Colonic mucosa (tissue), 4 donors: Measurements from ENCODE around the gene HDAC2. TPM values are rescaled to one million over a fixed set of nuclear protein-coding genes. Genes with fewer than 3 reads are reported as not detected.

Experiments
- DNase-seq: peaks from one replicate; pipeline ENCODE4 v3.0.0-alpha.2; 2020
- H3K27ac ChIP-seq: fragments of 200-600 bp; one replicate; pipeline ENCODE4 v1.8.0; 2021
- H3K27me3 ChIP-seq: fragments of 200-600 bp; one replicate; pipeline ENCODE4 v1.8.0; 2021
- H3K36me3 ChIP-seq: fragments of 200-600 bp; one replicate; pipeline ENCODE4 v1.8.0; 2021
- H3K4me1 ChIP-seq: fragments of 200-600 bp; one replicate; pipeline ENCODE4 v1.8.0; 2021; ENCODE audit warnings: mild to moderate bottlenecking
- H3K4me3 ChIP-seq: fragments of 200-600 bp; one replicate; pipeline ENCODE4 v1.8.0; 2021
- H3K9ac ChIP-seq, 2 donors: one replicate each; pipeline ENCODE4 v1.7.0; 2013; ENCODE audit warnings: control low read depth in 2 of 2, low read depth in 2 of 2, low read length in 2 of 2
- H3K9me3 ChIP-seq: fragments of 200-600 bp; one replicate; pipeline ENCODE4 v1.8.0; 2021
- CTCF ChIP-seq: fragments of 200-600 bp; IDR thresholded peaks from one replicate; pipeline ENCODE4 v1.8.0; 2022; ENCODE audit warnings: antibody characterized with exemption, mild to moderate bottlenecking
- intact Hi-C: fragments of 100-400 bp; cut with DNase I; formaldehyde crosslinking; loops from one replicate; pipeline ENCODE4 v1.14.1; 2022
- total RNA-seq, 2 donors: library from RNA; stranded (reverse); fragmentation: NEBNext Ultra II Directional in 1 of 2; extraction: Animal tissue kit (Norgen Biotek cat#: 25700) in 1 of 2; gene quantifications; one replicate each; pipeline ENCODE4 v1.2.1, GENCODE V29; 2021
- donor health status: healthy.
- donor health status: DM: no; HTN: no; CAD: no.
- donor health status: DM: no; HTN: no; CAD: no.

HDAC2 gene
- total RNA-seq, 2 donors from 2014 or later: 79.8 to 95.0 TPM

DNA sequence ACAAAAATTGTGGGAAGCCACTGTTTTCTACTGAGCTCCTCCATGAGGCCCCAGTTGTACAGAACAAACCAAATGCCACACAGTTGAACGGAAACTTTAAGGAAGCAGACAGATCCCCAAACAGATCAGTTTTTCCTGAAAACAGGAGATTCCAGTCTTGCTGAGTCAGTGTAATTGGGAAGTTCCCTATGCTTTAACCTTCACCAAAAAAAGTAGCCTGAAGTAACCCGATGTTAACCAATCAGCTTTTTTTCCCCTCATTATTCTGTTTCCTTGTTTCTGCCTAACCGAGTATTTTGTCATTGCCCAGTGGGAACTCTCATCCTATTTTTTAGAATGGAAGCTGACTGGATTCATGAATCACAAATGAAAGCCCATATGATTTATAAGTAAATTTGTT, 77.1 kb downstream of the HDAC2 start:
- Histone ChIP-seq H3K36me3 (no peaks in the 10 kb centered on the region), H3K27me3 (no peaks in the 10 kb centered on the region), H3K27ac (no peak overlapping the region), H3K9ac (no peak overlapping the region), H3K9me3 (no peaks in the 10 kb centered on the region), H3K4me1 (no peaks in the 10 kb centered on the region), H3K4me3 (no peak overlapping the region)
- TF ChIP-seq CTCF: no peak
- intact Hi-C loops: no loop called here
- DNase-seq: no peak

DNA sequence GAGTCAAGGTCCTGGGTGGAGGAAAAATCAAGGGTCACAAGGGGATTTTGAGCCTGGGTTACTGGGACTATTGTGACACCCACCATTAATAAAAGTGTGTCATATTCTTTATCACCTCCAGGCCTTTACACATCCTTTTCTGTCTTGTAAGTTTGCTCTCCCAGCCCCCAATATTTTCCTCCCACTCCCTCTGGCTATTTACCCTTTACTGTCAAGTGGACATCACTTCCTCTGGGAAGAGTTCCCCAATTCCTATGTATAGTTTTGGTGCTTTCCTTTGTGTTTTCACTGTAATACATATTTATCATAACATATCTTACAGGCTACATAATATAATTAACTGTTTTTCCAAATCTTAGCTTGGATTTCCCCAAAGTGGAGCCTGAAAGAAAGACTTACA, 77.5 kb downstream of the HDAC2 start:
- Histone ChIP-seq H3K27me3 (no peaks in the 10 kb centered on the region), H3K36me3 (no peaks in the 10 kb centered on the region), H3K9ac (no peak overlapping the region), H3K4me3 (no peak overlapping the region), H3K27ac (no peak overlapping the region), H3K9me3 (no peaks in the 10 kb centered on the region), H3K4me1 (no peaks in the 10 kb centered on the region)
- DNase-seq: no peak
- no peak for TF ChIP-seq CTCF
- intact Hi-C loops: no loop called here

- no peak for DNase-seq
- intact Hi-C loops: loop anchor here (10.0 kb wide), 1 partner anchor 484 kb away; no protein-coding TSS in a partner anchor
- Histone ChIP-seq H3K9ac (no peak overlapping the region), H3K4me3 (no peak overlapping the region), H3K27ac (no peak overlapping the region), H3K9me3 (no peaks in the 10 kb centered on the region), H3K36me3 (no peaks in the 10 kb centered on the region), H3K27me3 (no peaks in the 10 kb centered on the region), H3K4me1 (no peaks in the 10 kb centered on the region)
- no peak for TF ChIP-seq CTCF
Observed at GRCh38 chr6:113888956-113889630, 81.9 kb downstream of the HDAC2 start.

DNA sequence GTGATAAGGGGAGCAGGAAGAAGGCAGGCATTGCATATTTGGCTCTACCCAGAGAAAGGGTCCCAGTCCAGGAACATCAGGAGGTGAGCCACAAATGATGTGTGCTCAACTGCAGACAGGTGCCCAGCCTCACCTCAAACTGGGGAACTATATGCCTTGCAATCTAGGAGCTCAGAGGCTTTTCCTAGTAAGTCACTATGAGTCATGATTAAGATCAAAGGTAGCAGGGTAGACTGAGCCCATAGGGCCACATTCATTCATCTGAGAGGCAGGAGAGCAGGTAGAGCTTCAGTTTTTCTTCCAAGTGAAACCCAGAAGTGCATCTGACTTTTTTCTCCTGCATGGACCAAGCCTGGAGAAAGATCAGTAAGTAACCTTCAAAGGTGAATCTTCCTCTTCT, 82.5 kb downstream of the HDAC2 start:
- H3K9ac ChIP-seq: no peak overlapping the region
- DNase-seq: no peak
- no peak for TF ChIP-seq CTCF
- no peak overlapping the region for H3K4me3 ChIP-seq
- intact Hi-C loops: loop anchor here (10.0 kb wide), 1 partner anchor 484 kb away; no protein-coding TSS in a partner anchor
- no peak overlapping the region for H3K27ac ChIP-seq
- H3K27me3 ChIP-seq: no peaks in the 10 kb centered on the region
- no peaks in the 10 kb centered on the region for H3K4me1 ChIP-seq
- no peaks in the 10 kb centered on the region for H3K9me3 ChIP-seq
- no peaks in the 10 kb centered on the region for H3K36me3 ChIP-seq

DNA sequence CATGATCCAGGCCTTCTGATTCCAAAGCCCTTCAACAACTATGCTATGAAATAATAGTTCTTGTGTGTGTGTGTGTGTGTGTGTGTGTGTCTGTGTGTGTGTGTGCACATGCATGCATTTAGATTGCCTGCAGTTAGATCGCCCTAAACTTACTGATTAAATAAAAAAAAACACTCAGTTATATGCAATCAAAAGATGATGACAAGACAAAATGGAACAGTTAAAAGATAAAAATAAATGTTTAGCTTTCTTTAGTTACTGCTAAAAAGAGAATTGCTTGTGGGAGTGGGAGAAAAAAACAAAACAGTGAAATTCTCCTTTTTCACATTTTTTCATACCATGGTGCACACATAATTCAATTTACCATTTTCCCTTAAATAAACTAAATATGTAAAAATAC, 84.4 kb downstream of the HDAC2 start:
- H3K27me3 ChIP-seq: no peaks in the 10 kb centered on the region
- no peaks in the 10 kb centered on the region for H3K4me1 ChIP-seq
- H3K27ac ChIP-seq: no peak overlapping the region
- no peaks in the 10 kb centered on the region for H3K9me3 ChIP-seq
- TF ChIP-seq CTCF: no peak
- no peak overlapping the region for H3K9ac ChIP-seq
- no peak for DNase-seq
- no peaks in the 10 kb centered on the region for H3K36me3 ChIP-seq
- intact Hi-C loops: loop anchor here (10.0 kb wide), 1 partner anchor 482 kb away; no protein-coding TSS in a partner anchor
- no peak overlapping the region for H3K4me3 ChIP-seq
